T1000 (cell line): Measurements from ENCODE around the gene ZNF805.
"Not testable (repeated sequence)": the region's sequence is repeated elsewhere in the genome, so short reads cannot be mapped to it uniquely, and the experiment has no call there.

Source experiments
- DNase-seq: peaks from one replicate; lab custom pipeline; 2025; ENCODE audit warnings: mixed read lengths; lab: John Stamatoyannopoulos, UW

ZNF805 gene

DNA sequence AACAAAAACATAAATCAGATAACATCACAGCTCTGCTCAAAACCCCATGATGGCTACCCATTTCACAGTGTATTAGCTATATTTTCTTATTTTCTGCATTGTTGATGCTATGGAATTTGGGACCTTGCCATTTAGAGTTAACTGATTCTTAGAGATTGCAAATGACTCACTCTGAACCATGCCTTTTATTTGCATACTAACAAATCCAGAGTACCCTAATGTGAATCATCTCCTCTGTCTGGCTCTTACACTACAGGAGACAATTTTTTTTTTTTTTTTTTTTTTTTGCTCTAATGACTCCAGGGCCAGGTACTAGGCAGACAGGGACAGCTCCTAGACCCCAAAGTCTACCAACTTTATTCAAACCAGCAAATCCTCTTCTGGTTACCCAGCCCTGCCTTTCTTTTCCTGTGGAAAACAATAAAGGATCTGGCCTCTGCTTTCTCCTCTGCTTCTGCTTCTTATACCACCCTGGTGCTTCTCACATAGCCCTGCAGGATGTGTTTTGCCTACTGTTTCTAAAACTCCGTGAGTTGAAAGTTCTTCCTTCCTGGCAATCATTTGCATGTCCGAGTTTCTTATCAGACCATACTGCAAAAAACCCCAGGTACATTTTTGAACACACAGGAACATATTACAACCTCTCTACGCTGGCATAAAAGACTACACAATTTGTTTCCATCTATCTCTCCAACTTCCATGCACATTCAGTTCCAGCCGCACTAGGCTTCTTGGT, 29.3 kb downstream of the ZNF805 start:
- peak; percentile 19 for DNase-seq

DNA sequence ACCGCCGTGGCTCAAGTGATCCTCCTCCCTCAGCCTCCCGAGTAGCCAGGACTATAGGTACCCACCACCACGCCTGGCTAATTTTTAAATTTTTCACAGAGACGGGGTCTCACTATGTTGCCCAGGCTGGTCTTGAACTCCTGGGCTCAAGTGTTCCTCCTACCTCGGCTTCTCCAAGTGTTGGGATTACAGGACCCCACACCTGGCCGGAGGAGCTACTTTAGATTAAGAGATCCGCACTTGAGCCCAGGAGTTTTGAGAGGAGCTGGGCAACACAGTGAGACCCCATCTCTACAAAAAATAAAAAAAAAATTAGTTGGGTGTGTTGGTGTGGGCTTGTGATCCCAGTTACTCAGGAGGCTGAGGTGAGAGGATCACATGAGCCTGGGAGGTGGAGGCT, 30.8 kb downstream of the ZNF805 start:
- no peak for DNase-seq

GRCh38 chr19:57273014-57273413, 32.6 kb downstream of the ZNF805 start:
- no peak for DNase-seq

- DNase-seq, result no peak
Observed at GRCh38 chr19:57276430-57276829, 36.0 kb downstream of the ZNF805 start.

GRCh38 chr19:57278481-57278880, 38.0 kb downstream of the ZNF805 start:
- not testable (repeated sequence) for DNase-seq

DNA sequence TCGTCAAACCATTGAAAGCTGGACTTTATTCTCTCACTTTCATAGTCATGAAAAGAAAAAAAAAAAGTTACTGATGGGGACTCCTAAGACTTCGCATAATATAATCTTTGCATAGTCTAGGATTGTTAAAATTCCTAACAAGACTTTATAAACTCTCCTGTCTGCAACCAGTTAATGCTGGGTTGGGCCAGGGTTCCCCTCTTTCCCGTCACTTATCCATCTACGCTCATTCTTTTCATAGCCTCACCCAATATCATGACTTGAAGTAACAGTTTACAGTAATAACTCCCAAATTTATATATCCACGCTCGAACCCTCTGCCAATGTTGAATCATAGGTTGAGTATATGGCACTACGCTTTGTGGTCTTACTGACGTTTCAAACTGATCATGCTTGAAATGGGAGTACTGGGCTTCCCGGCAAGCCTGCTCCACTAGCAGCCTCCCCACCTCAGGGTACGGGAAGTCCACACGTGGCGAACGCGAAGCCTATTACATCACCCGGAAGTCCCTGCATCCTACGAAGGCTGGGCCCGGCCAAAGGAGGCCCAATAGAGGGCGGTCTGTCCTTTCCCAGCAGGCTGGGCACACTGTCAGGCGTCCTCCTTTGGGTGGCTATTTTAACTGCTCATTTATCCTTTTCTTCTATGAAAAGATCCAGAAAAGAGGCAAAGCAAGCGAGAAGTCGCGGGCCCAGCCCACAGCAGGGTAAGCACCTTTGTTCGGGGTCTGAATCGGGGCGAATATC, 39.2 kb downstream of the ZNF805 start:
- DNase-seq, result peak; percentile 60

GRCh38 chr19:57280165-57280961, 39.9 kb downstream of the ZNF805 start, which contains the start of gene ZNF460:
ZNF460 (plus strand) TSS chr19:57280485; CDS start chr19:57280807, 322 bp downstream.
- DNase-seq, result peak; percentile 91

- no peak for DNase-seq
Observed at GRCh38 chr19:57280962-57281400, 40.5 kb downstream of the ZNF805 start.

- no peak for DNase-seq
Observed at GRCh38 chr19:57282011-57282643, 41.7 kb downstream of the ZNF805 start.

GRCh38 chr19:57288373-57288772, 47.9 kb downstream of the ZNF805 start:
- no peak for DNase-seq

- DNase-seq, result no peak
Observed at GRCh38 chr19:57290970-57291369, 50.5 kb downstream of the ZNF805 start.

DNA sequence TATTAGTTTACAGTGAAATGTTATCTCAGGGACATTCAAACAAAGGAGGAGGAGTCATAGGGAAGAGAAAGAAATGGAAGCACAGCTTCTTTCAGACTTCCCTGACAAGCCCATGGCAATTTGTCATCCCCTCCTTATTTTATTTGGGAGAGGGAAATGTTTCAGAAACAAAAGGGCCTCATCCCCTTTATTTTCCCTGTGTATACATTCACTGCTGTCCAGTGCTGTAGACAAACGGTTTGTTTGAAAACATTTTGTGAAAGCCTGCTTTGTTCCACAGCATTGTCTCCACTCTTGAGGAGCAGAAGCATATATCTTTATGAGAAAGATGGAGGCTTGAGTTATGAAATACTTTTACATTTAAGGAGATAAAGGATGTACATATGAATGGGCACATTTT, 52.1 kb downstream of the ZNF805 start:
- DNase-seq, result no peak

DNA sequence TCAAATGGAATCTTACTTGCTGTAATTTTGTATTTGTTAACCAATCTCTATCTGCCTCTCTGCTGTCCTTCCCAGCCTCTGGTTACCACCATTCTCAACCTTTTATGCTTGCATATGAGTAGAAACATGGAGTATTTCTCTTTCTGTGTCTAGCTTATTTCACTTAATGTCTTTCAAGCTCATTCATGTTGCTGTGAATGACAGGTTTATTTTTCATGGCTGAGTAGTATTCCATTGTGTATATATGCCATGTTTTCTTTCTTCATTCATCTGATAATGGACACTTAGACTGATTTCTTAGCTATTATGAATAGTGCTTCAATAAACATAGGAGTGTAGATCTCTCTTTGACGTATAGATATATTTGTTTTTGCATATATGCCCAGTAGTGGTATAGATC, 53.3 kb downstream of the ZNF805 start:
- no peak for DNase-seq

DNA sequence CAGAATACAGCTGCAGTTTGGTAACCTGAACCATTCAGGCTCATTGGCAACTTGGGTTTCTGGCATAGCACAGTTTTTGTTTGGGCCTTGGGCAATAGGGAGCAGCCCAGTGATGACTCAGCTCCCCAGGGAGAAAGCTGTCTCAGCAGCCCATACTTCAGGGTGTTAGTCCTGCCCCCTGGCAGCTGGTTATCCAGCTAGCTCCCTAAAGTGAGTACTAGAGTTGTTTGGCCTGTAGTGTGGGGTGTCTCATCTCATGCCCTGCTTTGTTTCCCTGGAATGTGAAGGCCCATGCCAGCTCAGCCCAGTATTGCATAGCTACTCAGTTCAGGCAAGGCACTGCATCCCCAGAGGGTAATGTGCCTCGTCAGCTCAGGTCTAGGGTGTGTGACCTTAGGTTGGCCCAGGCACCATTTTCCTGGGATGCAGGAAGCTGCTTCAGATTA, 61.6 kb downstream of the ZNF805 start:
- peak; percentile 89 for DNase-seq

DNA sequence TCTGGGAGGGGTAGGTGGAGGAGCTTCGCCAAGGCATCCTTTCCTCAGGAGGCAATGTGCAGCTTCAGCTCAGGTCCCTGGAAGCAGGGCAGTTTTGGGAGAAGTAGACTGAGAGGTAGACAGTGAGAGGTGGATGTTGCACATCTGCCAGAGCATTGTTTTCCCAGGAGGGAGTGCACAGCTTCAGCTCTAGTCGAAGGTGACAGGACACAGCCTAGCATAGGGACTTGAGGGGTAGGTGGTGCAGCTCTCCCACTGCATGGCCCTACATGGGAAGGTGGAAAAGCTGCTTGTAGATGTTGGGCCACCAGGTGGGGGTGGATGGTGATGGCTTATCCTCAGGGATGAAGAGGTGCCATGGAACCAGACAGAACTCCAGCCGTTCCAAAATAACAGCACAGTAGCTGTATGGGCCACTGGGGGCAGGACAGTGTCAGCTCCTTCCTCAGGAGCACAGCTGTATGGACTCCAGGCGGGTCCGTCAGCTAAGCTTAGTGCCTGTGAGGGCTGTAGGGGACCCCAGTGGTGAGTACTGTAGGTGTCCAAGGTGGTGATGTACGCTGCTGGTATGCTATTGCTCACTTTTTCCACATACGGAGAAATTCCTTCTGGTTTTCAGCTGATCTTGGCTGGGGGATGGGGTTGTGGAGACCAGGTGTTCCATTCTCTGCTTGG, 62.4 kb downstream of the ZNF805 start:
- DNase-seq, result no peak
